GM12878 (cell line): ENCODE measurements around the gene BEST4. TPM values are rescaled to one million over a fixed set of nuclear protein-coding genes. Genes with fewer than 3 reads are reported as not detected.
A peak's percentile ranks its signal among the peaks of the same experiment; 100 is the strongest.

Experiments used
- BCL11A ChIP-seq: IDR thresholded peaks from 2 replicates; pipeline ENCODE4 v1.6.1; 2011; ENCODE audit warnings: low read depth, low read length
- CHD1 ChIP-seq: IDR thresholded peaks from 2 replicates; pipeline ENCODE4 v1.6.1; 2012; ENCODE audit warnings: low read depth, low read length, improper control_type of control experiment
- EED ChIP-seq: sonication (generic); IDR thresholded peaks from 2 replicates; pipeline ENCODE4 v1.6.1; 2016; ENCODE audit warnings: antibody characterized with exemption, low read depth
- IKZF2 ChIP-seq, 2 experiments: fragments of 450-650 bp; IDR thresholded peaks; 2 replicates each; pipeline ENCODE4 v1.6.1; 2017; ENCODE audit warnings: mild to moderate bottlenecking in 2 of 2, moderate library complexity in 2 of 2
- NBN ChIP-seq: fragments of 450-650 bp; IDR thresholded peaks from 2 replicates; pipeline ENCODE4 v1.6.1; 2016
- NFYA ChIP-seq: IDR thresholded peaks from 2 replicates; pipeline ENCODE4 v1.6.1; 2011; ENCODE audit warnings: low read depth, mild to moderate bottlenecking, low read length, improper control_type of control experiment, borderline replicate concordance
- NR2F1 ChIP-seq: fragments of 450-650 bp; conservative IDR thresholded peaks from 2 replicates; pipeline ENCODE4 v1.6.1; 2017; ENCODE audit warnings: mild to moderate bottlenecking
- PAX5 ChIP-seq: IDR thresholded peaks from 2 replicates; pipeline ENCODE4 v1.6.1; 2011; ENCODE audit warnings: low read depth, low read length, borderline replicate concordance
- POLR2AphosphoS5 ChIP-seq: IDR thresholded peaks from 2 replicates; pipeline ENCODE4 v1.6.1; 2011; ENCODE audit warnings: mild to moderate bottlenecking, low read length, inconsistent platforms
- RCOR1 ChIP-seq: conservative IDR thresholded peaks from 2 replicates; pipeline ENCODE4 v1.6.1; 2012; ENCODE audit warnings: low read depth, low read length, improper control_type of control experiment
- RUNX3 ChIP-seq: IDR thresholded peaks from 2 replicates; pipeline ENCODE4 v1.6.1; 2012; ENCODE audit warnings: low read length, inconsistent platforms
- SMAD5 ChIP-seq: IDR thresholded peaks from 2 replicates; pipeline ENCODE4 v1.6.1; 2016; ENCODE audit warnings: antibody characterized with exemption, low read depth
- ZBED1 ChIP-seq: IDR thresholded peaks from 2 replicates; pipeline ENCODE4 v1.6.1; 2016; ENCODE audit warnings: borderline replicate concordance
- ZSCAN29 ChIP-seq: fragments of 450-650 bp; IDR thresholded peaks from 2 replicates; pipeline ENCODE4 v1.6.1; 2017; ENCODE audit warnings: mild to moderate bottlenecking, moderate library complexity
- polyA plus RNA-seq, 11 experiments: library from polyadenylated mRNA; depleted of rRNA in 4 of 11; unstranded in 6 of 11; stranded (reverse) in 5 of 11; fragments of >200 nt; fragmentation: Nextera tagmentation in 4 of 11; fragmentation: Illumina TruSeq in 1 of 11; extraction: Ambion mirVana in 4 of 11; extraction: Trizol in 1 of 11; gene quantifications; 1 replicate in 1 of 11; 2 replicates in 10 of 11; pipeline versions ENCODE4 v1.2.1 to v1.2.3, GENCODE V29; 2011 to 2016; ENCODE audit warnings: inconsistent platforms in 2 of 11, missing spikeins in 2 of 11, low read depth in 1 of 11
- total RNA-seq, 4 experiments: library from RNA; depleted of rRNA in 3 of 4; stranded (reverse); fragments of >200 nt in 3 of 4; fragmentation: Illumina TruSeq in 1 of 4; extraction: Trizol in 1 of 4; gene quantifications; 2 replicates each; pipeline versions ENCODE4 v1.2.1 to v1.2.3, GENCODE V29; 2013 to 2021
- TF ChIP-seq, protein P1 (sequence below): fragments of 450-650 bp; IDR thresholded peaks from 2 replicates; pipeline ENCODE4 v1.6.1; 2016; ENCODE audit warnings: mild to moderate bottlenecking
- TF ChIP-seq, protein P2 (sequence below): fragments of 450-650 bp; formaldehyde crosslinking; IDR thresholded peaks from 2 replicates; pipeline ENCODE4 v1.4.0; 2020; ENCODE audit warnings: mild to moderate bottlenecking, moderate library complexity
- TF ChIP-seq, protein P3 (sequence below): IDR thresholded peaks from 2 replicates; pipeline ENCODE4 v1.6.1; 2012; ENCODE audit warnings: low read length, inconsistent platforms
- TF ChIP-seq, protein P4 (sequence below): IDR thresholded peaks from 2 replicates; pipeline ENCODE4 v1.6.1; 2012; ENCODE audit warnings: low read depth, low read length, improper control_type of control experiment

Gene BEST4
- total and polyA plus RNA-seq, 10 of the 15 experiments (the other 5 are each of a cell fraction or from before 2014, with no cell fraction given), result 0.06 to 1.3 (median 0.42) TPM

DNA sequence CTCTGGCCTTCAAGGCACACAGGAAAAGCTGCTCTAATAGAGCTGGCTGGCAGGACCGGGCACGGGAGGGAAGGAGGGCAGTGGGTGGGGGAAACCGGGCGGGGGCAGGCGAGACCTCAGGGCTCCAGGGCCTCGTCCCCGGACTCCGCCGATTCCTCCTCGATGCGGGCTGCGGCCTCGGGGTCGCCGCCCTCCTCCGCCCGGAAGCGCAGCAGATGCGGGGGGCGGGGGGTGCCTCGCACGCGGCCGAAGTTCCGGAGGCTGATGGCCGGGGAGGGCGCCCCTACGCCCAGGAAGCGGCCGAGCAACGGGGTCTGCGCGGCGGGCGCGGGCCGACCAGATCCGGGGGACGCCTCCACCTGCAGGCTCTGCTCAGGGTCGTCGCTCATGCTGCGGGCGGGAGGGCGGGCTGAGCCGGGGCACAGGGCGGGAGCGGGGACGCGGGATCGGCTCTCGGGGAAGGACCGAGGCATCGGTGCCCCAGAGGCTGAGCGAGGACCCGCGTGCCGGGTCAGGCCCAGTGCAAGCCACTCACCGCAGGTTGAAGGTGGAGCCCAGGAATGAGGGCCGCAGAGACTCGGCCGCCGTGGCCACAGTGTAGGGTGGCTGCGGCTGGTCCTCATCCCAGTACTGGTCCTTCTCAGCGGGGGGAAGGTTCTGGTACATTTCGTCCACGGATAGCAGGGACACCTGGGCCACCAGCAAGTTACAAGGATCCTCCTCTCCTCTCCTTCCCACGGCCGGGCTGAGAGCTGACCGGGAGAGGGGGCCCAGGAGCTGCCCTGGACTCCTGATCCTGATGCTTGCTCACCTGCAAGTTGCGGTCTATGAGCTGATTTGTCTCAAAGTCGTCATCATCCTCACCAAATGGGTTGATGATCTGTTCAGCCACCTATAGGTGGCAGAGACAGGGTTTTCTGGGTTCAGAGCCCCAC, 3.6 kb downstream of the BEST4 start (continued):
- TF ChIP-seq, protein P1, sequence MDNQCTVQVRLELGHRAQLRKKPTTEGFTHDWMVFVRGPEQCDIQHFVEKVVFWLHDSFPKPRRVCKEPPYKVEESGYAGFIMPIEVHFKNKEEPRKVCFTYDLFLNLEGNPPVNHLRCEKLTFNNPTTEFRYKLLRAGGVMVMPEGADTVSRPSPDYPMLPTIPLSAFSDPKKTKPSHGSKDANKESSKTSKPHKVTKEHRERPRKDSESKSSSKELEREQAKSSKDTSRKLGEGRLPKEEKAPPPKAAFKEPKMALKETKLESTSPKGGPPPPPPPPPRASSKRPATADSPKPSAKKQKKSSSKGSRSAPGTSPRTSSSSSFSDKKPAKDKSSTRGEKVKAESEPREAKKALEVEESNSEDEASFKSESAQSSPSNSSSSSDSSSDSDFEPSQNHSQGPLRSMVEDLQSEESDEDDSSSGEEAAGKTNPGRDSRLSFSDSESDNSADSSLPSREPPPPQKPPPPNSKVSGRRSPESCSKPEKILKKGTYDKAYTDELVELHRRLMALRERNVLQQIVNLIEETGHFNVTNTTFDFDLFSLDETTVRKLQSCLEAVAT, result 0 out of 2 replicates have a peak, but pooled peaks have one; percentile 29
- no peak for TF ChIP-seq ZBED1
- no peak for TF ChIP-seq NBN
- TF ChIP-seq, protein P2, sequence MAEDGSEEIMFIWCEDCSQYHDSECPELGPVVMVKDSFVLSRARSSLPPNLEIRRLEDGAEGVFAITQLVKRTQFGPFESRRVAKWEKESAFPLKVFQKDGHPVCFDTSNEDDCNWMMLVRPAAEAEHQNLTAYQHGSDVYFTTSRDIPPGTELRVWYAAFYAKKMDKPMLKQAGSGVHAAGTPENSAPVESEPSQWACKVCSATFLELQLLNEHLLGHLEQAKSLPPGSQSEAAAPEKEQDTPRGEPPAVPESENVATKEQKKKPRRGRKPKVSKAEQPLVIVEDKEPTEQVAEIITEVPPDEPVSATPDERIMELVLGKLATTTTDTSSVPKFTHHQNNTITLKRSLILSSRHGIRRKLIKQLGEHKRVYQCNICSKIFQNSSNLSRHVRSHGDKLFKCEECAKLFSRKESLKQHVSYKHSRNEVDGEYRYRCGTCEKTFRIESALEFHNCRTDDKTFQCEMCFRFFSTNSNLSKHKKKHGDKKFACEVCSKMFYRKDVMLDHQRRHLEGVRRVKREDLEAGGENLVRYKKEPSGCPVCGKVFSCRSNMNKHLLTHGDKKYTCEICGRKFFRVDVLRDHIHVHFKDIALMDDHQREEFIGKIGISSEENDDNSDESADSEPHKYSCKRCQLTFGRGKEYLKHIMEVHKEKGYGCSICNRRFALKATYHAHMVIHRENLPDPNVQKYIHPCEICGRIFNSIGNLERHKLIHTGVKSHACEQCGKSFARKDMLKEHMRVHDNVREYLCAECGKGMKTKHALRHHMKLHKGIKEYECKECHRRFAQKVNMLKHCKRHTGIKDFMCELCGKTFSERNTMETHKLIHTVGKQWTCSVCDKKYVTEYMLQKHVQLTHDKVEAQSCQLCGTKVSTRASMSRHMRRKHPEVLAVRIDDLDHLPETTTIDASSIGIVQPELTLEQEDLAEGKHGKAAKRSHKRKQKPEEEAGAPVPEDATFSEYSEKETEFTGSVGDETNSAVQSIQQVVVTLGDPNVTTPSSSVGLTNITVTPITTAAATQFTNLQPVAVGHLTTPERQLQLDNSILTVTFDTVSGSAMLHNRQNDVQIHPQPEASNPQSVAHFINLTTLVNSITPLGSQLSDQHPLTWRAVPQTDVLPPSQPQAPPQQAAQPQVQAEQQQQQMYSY (CRISPR knock-in tag), result no peak
- no peak for TF ChIP-seq IKZF2 (IDR thresholded peaks at IDR 0.05)
- no peak for TF ChIP-seq NFYA
- peak; percentile 63; the same call in 1 of the 2 replicates for TF ChIP-seq NR2F1
- no peak for TF ChIP-seq CHD1
- TF ChIP-seq POLR2AphosphoS5, result no peak; the same call in 1 of the 2 replicates
- TF ChIP-seq BCL11A, result no peak
- TF ChIP-seq PAX5, result no peak
- TF ChIP-seq RCOR1, result no peak
- no peak for TF ChIP-seq SMAD5
- TF ChIP-seq RUNX3, result peak; percentile 67
- TF ChIP-seq ZSCAN29, result no peak
- TF ChIP-seq, protein P3, sequence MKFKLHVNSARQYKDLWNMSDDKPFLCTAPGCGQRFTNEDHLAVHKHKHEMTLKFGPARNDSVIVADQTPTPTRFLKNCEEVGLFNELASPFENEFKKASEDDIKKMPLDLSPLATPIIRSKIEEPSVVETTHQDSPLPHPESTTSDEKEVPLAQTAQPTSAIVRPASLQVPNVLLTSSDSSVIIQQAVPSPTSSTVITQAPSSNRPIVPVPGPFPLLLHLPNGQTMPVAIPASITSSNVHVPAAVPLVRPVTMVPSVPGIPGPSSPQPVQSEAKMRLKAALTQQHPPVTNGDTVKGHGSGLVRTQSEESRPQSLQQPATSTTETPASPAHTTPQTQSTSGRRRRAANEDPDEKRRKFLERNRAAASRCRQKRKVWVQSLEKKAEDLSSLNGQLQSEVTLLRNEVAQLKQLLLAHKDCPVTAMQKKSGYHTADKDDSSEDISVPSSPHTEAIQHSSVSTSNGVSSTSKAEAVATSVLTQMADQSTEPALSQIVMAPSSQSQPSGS, result no peak
- TF ChIP-seq, protein P4, sequence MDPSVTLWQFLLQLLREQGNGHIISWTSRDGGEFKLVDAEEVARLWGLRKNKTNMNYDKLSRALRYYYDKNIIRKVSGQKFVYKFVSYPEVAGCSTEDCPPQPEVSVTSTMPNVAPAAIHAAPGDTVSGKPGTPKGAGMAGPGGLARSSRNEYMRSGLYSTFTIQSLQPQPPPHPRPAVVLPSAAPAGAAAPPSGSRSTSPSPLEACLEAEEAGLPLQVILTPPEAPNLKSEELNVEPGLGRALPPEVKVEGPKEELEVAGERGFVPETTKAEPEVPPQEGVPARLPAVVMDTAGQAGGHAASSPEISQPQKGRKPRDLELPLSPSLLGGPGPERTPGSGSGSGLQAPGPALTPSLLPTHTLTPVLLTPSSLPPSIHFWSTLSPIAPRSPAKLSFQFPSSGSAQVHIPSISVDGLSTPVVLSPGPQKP, result 0 out of 2 replicates have a peak, but pooled peaks have one; percentile 49
- 0 out of 2 replicates have a peak, but pooled peaks have one; percentile 19 for TF ChIP-seq EED
